K562 (cell line): ENCODE data around the gene CAMK2B. TPM values are rescaled to one million over a fixed set of nuclear protein-coding genes. Genes with fewer than 3 reads are reported as not detected.
A peak's percentile ranks its signal among the peaks of the same experiment; 100 is the strongest.

ENCODE experiments used
- FOXM1 ChIP-seq, 2 experiments: fragments of 450-650 bp in 1 of 2; sonication (generic) in 1 of 2; formaldehyde crosslinking in 1 of 2; IDR thresholded peaks; 2 replicates each; pipeline versions ENCODE4 v1.6.1 to v1.9.0; 2017 to 2022; ENCODE audit warnings: low read depth in 2 of 2, mild to moderate bottlenecking in 2 of 2, missing genetic modification reagents in 1 of 2, moderate library complexity in 1 of 2
- MAFK ChIP-seq: IDR thresholded peaks from 2 replicates; pipeline ENCODE4 v1.6.1; 2011; ENCODE audit warnings: low read length, improper control_type of control experiment
- POLR2G ChIP-seq: fragments of 200-400 bp; formaldehyde crosslinking; IDR thresholded peaks from 2 replicates; pipeline ENCODE4 v1.6.1; 2017; ENCODE audit warnings: low read depth, mild to moderate bottlenecking, antibody characterized with exemption, low read length, moderate library complexity
- RB1 ChIP-seq: fragments of 450-650 bp; IDR thresholded peaks from 2 replicates; pipeline ENCODE4 v1.6.1; 2017; ENCODE audit warnings: low read depth, mild to moderate bottlenecking
- ZFP36 ChIP-seq: fragments of 150-350 bp; IDR thresholded peaks from 2 replicates; pipeline ENCODE4 v1.6.1; 2018; ENCODE audit warnings: low read length, low read depth; ENCODE audit not compliant: partially characterized antibody
- ZNF140 ChIP-seq: fragments of 250-450 bp; sonication (Bioruptor Pico); IDR thresholded peaks from 2 replicates; pipeline ENCODE4 v1.8.0; 2021; ENCODE audit warnings: moderate library complexity, mild to moderate bottlenecking, inconsistent platforms
- ZNF212 ChIP-seq: fragments of 450-650 bp; formaldehyde crosslinking; IDR thresholded peaks from 2 replicates; pipeline ENCODE4 v1.4.0; 2020; ENCODE audit warnings: mild to moderate bottlenecking
- ZNF699 ChIP-seq: fragments of 250-450 bp; sonication (Bioruptor Pico); IDR thresholded peaks from 2 replicates; pipeline ENCODE4 v1.8.0; 2021; ENCODE audit warnings: mild to moderate bottlenecking, moderate library complexity; ENCODE audit not compliant: insufficient replicate concordance
- polyA plus RNA-seq, 8 experiments: library from polyadenylated mRNA; depleted of rRNA in 4 of 8; stranded (reverse) in 5 of 8; unstranded in 3 of 8; fragments of >200 nt; fragmentation: Nextera tagmentation in 2 of 8; fragmentation: Illumina TruSeq in 1 of 8; extraction: Ambion mirVana in 2 of 8; extraction: Trizol in 1 of 8; gene quantifications; 2 replicates each; pipeline versions ENCODE4 v1.2.1 to v1.2.3, GENCODE V29; 2011 to 2014; ENCODE audit warnings: inconsistent platforms in 1 of 8, missing spikeins in 1 of 8
- total RNA-seq, 7 experiments: library from RNA; depleted of rRNA in 6 of 7; stranded (reverse); fragments of >200 nt in 6 of 7; fragmentation: Illumina TruSeq in 2 of 7; extraction: Trizol in 2 of 7; gene quantifications; 2 replicates each; pipeline versions ENCODE4 v1.2.1 to v1.2.3, GENCODE V29; 2011 to 2021; ENCODE audit warnings: low replicate concordance in 1 of 7
- TF ChIP-seq, protein P1 (sequence below): sonication (generic); formaldehyde crosslinking; IDR thresholded peaks from 2 replicates; pipeline ENCODE4 v1.8.0; 2022; ENCODE audit warnings: mild to moderate bottlenecking, missing genetic modification reagents, borderline replicate concordance
- TF ChIP-seq, protein P2 (sequence below): sonication (generic); formaldehyde crosslinking; IDR thresholded peaks from 2 replicates; pipeline ENCODE4 v1.8.0; 2022; ENCODE audit warnings: mild to moderate bottlenecking, missing genetic modification reagents
- TF ChIP-seq, protein P3 (sequence below): sonication (generic); formaldehyde crosslinking; IDR thresholded peaks from 2 replicates; pipeline ENCODE4 v1.8.0; 2022; ENCODE audit warnings: missing genetic modification reagents, mild to moderate bottlenecking, moderate library complexity, borderline replicate concordance
- TF ChIP-seq, protein P4 (sequence below), 3 experiments: fragments of 200-800 bp in 1 of 3; sonication (Bioruptor generic) in 1 of 3; sonication (generic) in 1 of 3; formaldehyde crosslinking in 1 of 3; IDR thresholded peaks; 2 replicates each; pipeline versions ENCODE4 v1.6.1 to v1.8.0; 2016 to 2022; ENCODE audit warnings: mild to moderate bottlenecking in 2 of 3, missing compliant biosample characterization in 2 of 3, missing genetic modification characterization in 2 of 3, missing genetic modification reagents in 1 of 3
- TF ChIP-seq, protein P5 (sequence below): sonication (generic); formaldehyde crosslinking; IDR thresholded peaks from 2 replicates; pipeline ENCODE4 v1.8.1; 2023; ENCODE audit warnings: mild to moderate bottlenecking, missing genetic modification reagents

The CAMK2B gene
- total and polyA plus RNA-seq, 9 of the 15 experiments (the other 6 are each of a cell fraction or from before 2014, with no cell fraction given), result 0.04 to 0.09 (median 0.05) TPM; not detected in 4

DNA sequence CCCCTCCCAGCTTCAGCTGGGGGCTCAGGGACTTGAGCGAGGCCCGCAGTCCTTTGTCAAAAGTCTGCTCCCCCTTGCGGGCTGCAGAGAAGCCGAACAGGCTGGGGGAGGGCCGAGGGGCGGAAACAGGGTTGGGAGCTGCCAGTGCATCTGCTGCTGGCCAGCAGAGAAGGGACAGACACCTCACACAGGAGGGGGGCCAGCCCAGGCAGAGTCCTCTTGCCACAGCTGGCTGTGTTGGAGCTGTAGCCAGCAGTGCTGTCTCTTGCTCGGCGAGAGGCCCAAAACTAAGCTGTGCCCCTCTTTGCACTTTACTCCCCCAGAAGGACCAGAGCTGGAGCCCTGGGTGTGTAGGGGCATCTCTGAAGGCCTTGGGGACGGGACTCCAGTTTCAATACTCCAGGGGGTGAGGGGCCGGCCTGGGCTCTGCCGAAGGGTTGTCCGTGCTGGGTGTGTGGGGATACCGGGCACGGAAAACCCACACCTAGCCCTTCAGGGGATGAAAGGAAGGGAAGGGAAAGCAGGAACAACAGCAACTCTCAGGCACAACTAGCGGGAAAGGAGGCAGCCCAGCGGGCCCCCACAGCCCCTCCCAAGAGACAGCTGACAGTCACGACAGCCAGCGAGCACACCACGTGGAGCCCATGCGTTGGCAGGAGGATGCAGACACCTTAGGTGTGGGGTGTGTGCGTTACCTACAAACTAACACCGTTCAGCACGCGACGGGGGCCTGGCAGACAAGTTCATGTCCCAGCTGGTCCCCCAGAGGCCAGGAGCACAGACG, 106.8 kb downstream of the CAMK2B start (continued):
- TF ChIP-seq, protein P1, sequence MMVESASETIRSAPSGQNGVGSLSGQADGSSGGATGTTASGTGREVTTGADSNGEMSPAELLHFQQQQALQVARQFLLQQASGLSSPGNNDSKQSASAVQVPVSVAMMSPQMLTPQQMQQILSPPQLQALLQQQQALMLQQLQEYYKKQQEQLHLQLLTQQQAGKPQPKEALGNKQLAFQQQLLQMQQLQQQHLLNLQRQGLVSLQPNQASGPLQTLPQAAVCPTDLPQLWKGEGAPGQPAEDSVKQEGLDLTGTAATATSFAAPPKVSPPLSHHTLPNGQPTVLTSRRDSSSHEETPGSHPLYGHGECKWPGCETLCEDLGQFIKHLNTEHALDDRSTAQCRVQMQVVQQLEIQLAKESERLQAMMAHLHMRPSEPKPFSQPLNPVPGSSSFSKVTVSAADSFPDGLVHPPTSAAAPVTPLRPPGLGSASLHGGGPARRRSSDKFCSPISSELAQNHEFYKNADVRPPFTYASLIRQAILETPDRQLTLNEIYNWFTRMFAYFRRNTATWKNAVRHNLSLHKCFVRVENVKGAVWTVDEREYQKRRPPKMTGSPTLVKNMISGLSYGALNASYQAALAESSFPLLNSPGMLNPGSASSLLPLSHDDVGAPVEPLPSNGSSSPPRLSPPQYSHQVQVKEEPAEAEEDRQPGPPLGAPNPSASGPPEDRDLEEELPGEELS (CRISPR knock-in tag), result no peak
- TF ChIP-seq, protein P2, sequence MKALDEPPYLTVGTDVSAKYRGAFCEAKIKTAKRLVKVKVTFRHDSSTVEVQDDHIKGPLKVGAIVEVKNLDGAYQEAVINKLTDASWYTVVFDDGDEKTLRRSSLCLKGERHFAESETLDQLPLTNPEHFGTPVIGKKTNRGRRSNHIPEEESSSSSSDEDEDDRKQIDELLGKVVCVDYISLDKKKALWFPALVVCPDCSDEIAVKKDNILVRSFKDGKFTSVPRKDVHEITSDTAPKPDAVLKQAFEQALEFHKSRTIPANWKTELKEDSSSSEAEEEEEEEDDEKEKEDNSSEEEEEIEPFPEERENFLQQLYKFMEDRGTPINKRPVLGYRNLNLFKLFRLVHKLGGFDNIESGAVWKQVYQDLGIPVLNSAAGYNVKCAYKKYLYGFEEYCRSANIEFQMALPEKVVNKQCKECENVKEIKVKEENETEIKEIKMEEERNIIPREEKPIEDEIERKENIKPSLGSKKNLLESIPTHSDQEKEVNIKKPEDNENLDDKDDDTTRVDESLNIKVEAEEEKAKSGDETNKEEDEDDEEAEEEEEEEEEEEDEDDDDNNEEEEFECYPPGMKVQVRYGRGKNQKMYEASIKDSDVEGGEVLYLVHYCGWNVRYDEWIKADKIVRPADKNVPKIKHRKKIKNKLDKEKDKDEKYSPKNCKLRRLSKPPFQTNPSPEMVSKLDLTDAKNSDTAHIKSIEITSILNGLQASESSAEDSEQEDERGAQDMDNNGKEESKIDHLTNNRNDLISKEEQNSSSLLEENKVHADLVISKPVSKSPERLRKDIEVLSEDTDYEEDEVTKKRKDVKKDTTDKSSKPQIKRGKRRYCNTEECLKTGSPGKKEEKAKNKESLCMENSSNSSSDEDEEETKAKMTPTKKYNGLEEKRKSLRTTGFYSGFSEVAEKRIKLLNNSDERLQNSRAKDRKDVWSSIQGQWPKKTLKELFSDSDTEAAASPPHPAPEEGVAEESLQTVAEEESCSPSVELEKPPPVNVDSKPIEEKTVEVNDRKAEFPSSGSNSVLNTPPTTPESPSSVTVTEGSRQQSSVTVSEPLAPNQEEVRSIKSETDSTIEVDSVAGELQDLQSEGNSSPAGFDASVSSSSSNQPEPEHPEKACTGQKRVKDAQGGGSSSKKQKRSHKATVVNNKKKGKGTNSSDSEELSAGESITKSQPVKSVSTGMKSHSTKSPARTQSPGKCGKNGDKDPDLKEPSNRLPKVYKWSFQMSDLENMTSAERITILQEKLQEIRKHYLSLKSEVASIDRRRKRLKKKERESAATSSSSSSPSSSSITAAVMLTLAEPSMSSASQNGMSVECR, result no peak
- TF ChIP-seq POLR2G (0 out of 2 replicates have a peak, but pooled peaks have one; percentile 27), ZFP36 (no peak), MAFK (no peak), FOXM1 (IDR thresholded peaks at IDR 0.05; ENCODE audit: low read depth) (no peak), FOXM1 (CRISPR knock-in tag; IDR thresholded peaks at IDR 0.05; ENCODE audit: low read depth) (no peak), ZNF212 (CRISPR knock-in tag) (no peak), ZNF140 (CRISPR knock-in tag) (no peak), RB1 (peak; percentile 38; the same call in 1 of the 2 replicates), ZNF699 (CRISPR knock-in tag) (no peak)
- TF ChIP-seq, protein P3, sequence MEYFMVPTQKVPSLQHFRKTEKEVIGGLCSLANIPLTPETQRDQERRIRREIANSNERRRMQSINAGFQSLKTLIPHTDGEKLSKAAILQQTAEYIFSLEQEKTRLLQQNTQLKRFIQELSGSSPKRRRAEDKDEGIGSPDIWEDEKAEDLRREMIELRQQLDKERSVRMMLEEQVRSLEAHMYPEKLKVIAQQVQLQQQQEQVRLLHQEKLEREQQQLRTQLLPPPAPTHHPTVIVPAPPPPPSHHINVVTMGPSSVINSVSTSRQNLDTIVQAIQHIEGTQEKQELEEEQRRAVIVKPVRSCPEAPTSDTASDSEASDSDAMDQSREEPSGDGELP (CRISPR knock-in tag), result peak; percentile 66; the same call in 1 of the 2 replicates
- TF ChIP-seq, protein P4, sequence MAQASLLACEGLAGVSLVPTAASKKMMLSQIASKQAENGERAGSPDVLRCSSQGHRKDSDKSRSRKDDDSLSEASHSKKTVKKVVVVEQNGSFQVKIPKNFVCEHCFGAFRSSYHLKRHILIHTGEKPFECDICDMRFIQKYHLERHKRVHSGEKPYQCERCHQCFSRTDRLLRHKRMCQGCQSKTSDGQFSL (CRISPR knock-in tag; IDR thresholded peaks at IDR 0.05), result peak; percentile 57; the same call in 1 of the 2 replicates
- TF ChIP-seq, protein P4 (tag; IDR thresholded peaks at IDR 0.05), result no peak
- TF ChIP-seq, protein P5, sequence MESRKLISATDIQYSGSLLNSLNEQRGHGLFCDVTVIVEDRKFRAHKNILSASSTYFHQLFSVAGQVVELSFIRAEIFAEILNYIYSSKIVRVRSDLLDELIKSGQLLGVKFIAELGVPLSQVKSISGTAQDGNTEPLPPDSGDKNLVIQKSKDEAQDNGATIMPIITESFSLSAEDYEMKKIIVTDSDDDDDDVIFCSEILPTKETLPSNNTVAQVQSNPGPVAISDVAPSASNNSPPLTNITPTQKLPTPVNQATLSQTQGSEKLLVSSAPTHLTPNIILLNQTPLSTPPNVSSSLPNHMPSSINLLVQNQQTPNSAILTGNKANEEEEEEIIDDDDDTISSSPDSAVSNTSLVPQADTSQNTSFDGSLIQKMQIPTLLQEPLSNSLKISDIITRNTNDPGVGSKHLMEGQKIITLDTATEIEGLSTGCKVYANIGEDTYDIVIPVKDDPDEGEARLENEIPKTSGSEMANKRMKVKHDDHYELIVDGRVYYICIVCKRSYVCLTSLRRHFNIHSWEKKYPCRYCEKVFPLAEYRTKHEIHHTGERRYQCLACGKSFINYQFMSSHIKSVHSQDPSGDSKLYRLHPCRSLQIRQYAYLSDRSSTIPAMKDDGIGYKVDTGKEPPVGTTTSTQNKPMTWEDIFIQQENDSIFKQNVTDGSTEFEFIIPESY (CRISPR knock-in tag), result 0 out of 2 replicates have a peak, but pooled peaks have one; percentile 20
